Nephron (organoid): ENCODE results near the gene PSMA5.

Experiments used
- H3K27ac Mint-ChIP-seq, 3 experiments: 2 replicates each; pipeline ENCODE4 v1.8.0; 2020; ENCODE audit warnings: mixed read lengths in 3 of 3, mild to moderate bottlenecking in 2 of 3, moderate library complexity in 1 of 3
- H3K27me3 Mint-ChIP-seq: 2 replicates; pipeline ENCODE4 v1.8.0; 2021; ENCODE audit warnings: low read depth, mild to moderate bottlenecking, moderate library complexity, mixed read lengths
- H3K36me3 Mint-ChIP-seq: 2 replicates; pipeline ENCODE4 v1.8.0; 2020; ENCODE audit warnings: low read depth, mixed read lengths
- H3K4me1 Mint-ChIP-seq: 2 replicates; pipeline ENCODE4 v1.8.0; 2020; ENCODE audit warnings: mixed read lengths
- H3K4me3 Mint-ChIP-seq, 3 experiments: 2 replicates each; pipeline ENCODE4 v1.8.0; 2020; ENCODE audit warnings: mild to moderate bottlenecking in 3 of 3, mixed read lengths in 3 of 3, moderate library complexity in 2 of 3
- H3K9me3 Mint-ChIP-seq: 2 replicates; pipeline ENCODE4 v1.8.0; 2020; ENCODE audit warnings: mixed read lengths
- CTCF ChIP-seq, 3 experiments: fragments of 200-600 bp; sonication (generic); IDR thresholded peaks; one replicate each; pipeline ENCODE4 v1.5.0; 2021; ENCODE audit warnings: antibody characterized with exemption in 3 of 3; ENCODE audit not compliant: unreplicated experiment in 3 of 3

The PSMA5 gene

GRCh38 chr1:109388884-109389637 is 37.2 kb downstream of the PSMA5 start:
- no peaks in the 10 kb centered on the region for H3K27me3 Mint-ChIP-seq
- H3K4me1 Mint-ChIP-seq = peaks cover 78% of the 10 kb centered on the region
- no peaks in the 10 kb centered on the region for H3K9me3 Mint-ChIP-seq
- no peak for TF ChIP-seq CTCF (IDR thresholded peaks at IDR 0.05; ENCODE audit: unreplicated experiment in 3 of 3)
- H3K27ac Mint-ChIP-seq = peak overlapping the region in 2 of 3 experiments; percentile 81 to 96
- H3K4me3 Mint-ChIP-seq = no peak overlapping the region
- no peaks in the 10 kb centered on the region for H3K36me3 Mint-ChIP-seq

- H3K9me3 Mint-ChIP-seq = no peaks in the 10 kb centered on the region
- no peak for TF ChIP-seq CTCF (IDR thresholded peaks at IDR 0.05; ENCODE audit: unreplicated experiment in 3 of 3)
- H3K4me3 Mint-ChIP-seq = no peak overlapping the region
- peak overlapping the region in 1 of 3 experiments; percentile 96 for H3K27ac Mint-ChIP-seq
- peaks cover 77% of the 10 kb centered on the region for H3K4me1 Mint-ChIP-seq
- H3K36me3 Mint-ChIP-seq = no peaks in the 10 kb centered on the region
- H3K27me3 Mint-ChIP-seq = no peaks in the 10 kb centered on the region
Measured at GRCh38 chr1:109388208-109388711, 38.0 kb downstream of the PSMA5 start.

- H3K4me1 Mint-ChIP-seq = peaks cover 61% of the 10 kb centered on the region
- no peak for TF ChIP-seq CTCF (IDR thresholded peaks at IDR 0.05; ENCODE audit: unreplicated experiment in 3 of 3)
- no peaks in the 10 kb centered on the region for H3K9me3 Mint-ChIP-seq
- peak overlapping the region in 2 of 3 experiments; percentile 5 to 16 for H3K27ac Mint-ChIP-seq
- no peak overlapping the region for H3K4me3 Mint-ChIP-seq
- no peaks in the 10 kb centered on the region for H3K36me3 Mint-ChIP-seq
- no peaks in the 10 kb centered on the region for H3K27me3 Mint-ChIP-seq
Measured at GRCh38 chr1:109386054-109386717, 40.1 kb downstream of the PSMA5 start.

- no peak overlapping the region for H3K27ac Mint-ChIP-seq
- H3K4me1 Mint-ChIP-seq = peaks cover 54% of the 10 kb centered on the region
- no peaks in the 10 kb centered on the region for H3K27me3 Mint-ChIP-seq
- H3K9me3 Mint-ChIP-seq = no peaks in the 10 kb centered on the region
- no peak for TF ChIP-seq CTCF (IDR thresholded peaks at IDR 0.05; ENCODE audit: unreplicated experiment in 3 of 3)
- H3K4me3 Mint-ChIP-seq = no peak overlapping the region
- no peaks in the 10 kb centered on the region for H3K36me3 Mint-ChIP-seq
Measured at GRCh38 chr1:109385417-109385816, 40.8 kb downstream of the PSMA5 start.

GRCh38 chr1:109383854-109384253 is 42.4 kb downstream of the PSMA5 start:
- TF ChIP-seq CTCF (IDR thresholded peaks at IDR 0.05; ENCODE audit: unreplicated experiment in 3 of 3) = no peak
- Mint-ChIP-seq H3K9me3 (no peaks in the 10 kb centered on the region), H3K27ac (peak overlapping the region in 2 of 3 experiments; percentile 4 to 25), H3K4me1 (peaks cover 38% of the 10 kb centered on the region), H3K36me3 (no peaks in the 10 kb centered on the region), H3K4me3 (no peak overlapping the region), H3K27me3 (no peaks in the 10 kb centered on the region)
